Fibroblast of peridontal ligament (primary cell): Measurements from ENCODE around the gene RAD50.
"Not testable (repeated sequence)": the region's sequence is repeated elsewhere in the genome, so short reads cannot be mapped to it uniquely, and the experiment has no call there.

Source experiments
- DNase-seq: peaks from one replicate; pipeline ENCODE4 v3.0.0-alpha.2; 2010; ENCODE audit errors: extremely low read depth

The RAD50 gene

GRCh38 chr5:132557478-132558172 lies 848 bp downstream of the RAD50 start:
- peak; percentile 30 for DNase-seq

- no peak for DNase-seq
Observed at GRCh38 chr5:132559383-132560060, 2.7 kb downstream of the RAD50 start.

- no peak for DNase-seq
Observed at GRCh38 chr5:132561601-132562000, 4.8 kb downstream of the RAD50 start.

- not testable (repeated sequence) for DNase-seq
Observed at GRCh38 chr5:132564555-132564954, 7.8 kb downstream of the RAD50 start.

- no peak for DNase-seq
Observed at GRCh38 chr5:132566657-132567056, 9.9 kb downstream of the RAD50 start.

- no peak for DNase-seq
Observed at GRCh38 chr5:132576123-132576522, 19.3 kb downstream of the RAD50 start.

GRCh38 chr5:132584560-132584959 lies 27.8 kb downstream of the RAD50 start:
- not testable (repeated sequence) for DNase-seq

- DNase-seq: no peak
Observed at GRCh38 chr5:132586063-132586462, 29.3 kb downstream of the RAD50 start.

- no peak for DNase-seq
Observed at GRCh38 chr5:132589467-132589866, 32.7 kb downstream of the RAD50 start.

GRCh38 chr5:132591145-132591544 lies 34.4 kb downstream of the RAD50 start:
- DNase-seq: peak; percentile 32

GRCh38 chr5:132592521-132592920 lies 35.7 kb downstream of the RAD50 start:
- DNase-seq: no peak

GRCh38 chr5:132594170-132594569 lies 37.4 kb downstream of the RAD50 start:
- no peak for DNase-seq

- DNase-seq: no peak
Observed at GRCh38 chr5:132595624-132596023, 38.8 kb downstream of the RAD50 start.

- no peak for DNase-seq
Observed at GRCh38 chr5:132601071-132601728, 44.4 kb downstream of the RAD50 start.

- DNase-seq: no peak
Observed at GRCh38 chr5:132607095-132607494, 50.3 kb downstream of the RAD50 start.

GRCh38 chr5:132608107-132608506 lies 51.3 kb downstream of the RAD50 start:
- DNase-seq: no peak

- no peak for DNase-seq
Observed at GRCh38 chr5:132611965-132612364, 55.2 kb downstream of the RAD50 start.

GRCh38 chr5:132612846-132613245 lies 56.1 kb downstream of the RAD50 start:
- DNase-seq: no peak

GRCh38 chr5:132621699-132622098 lies 64.9 kb downstream of the RAD50 start:
- no peak for DNase-seq

- no peak for DNase-seq
Observed at GRCh38 chr5:132622608-132623007, 65.8 kb downstream of the RAD50 start.

- DNase-seq: no peak
Observed at GRCh38 chr5:132627470-132627869, 70.7 kb downstream of the RAD50 start.

GRCh38 chr5:132628814-132629213 lies 72.0 kb downstream of the RAD50 start:
- no peak for DNase-seq
